Brain microvascular endothelial cell (primary cell): Measurements from ENCODE around the gene MOV10L1.

Experiments used
- DNase-seq: peaks from one replicate; pipeline ENCODE4 v3.0.0-alpha.2; 2020
- H3K27ac ChIP-seq: fragments of 250-450 bp; sonication (Bioruptor Pico); 2 replicates; pipeline ENCODE4 v1.5.1; 2020; ENCODE audit warnings: mild to moderate bottlenecking, moderate library complexity
- H3K27me3 ChIP-seq: fragments of 250-450 bp; sonication (Bioruptor Pico); replicated peaks from 2 replicates; pipeline ENCODE4 v1.5.1; 2020; ENCODE audit warnings: mild to moderate bottlenecking
- H3K36me3 ChIP-seq: fragments of 250-450 bp; sonication (Bioruptor Pico); replicated peaks from 2 replicates; pipeline ENCODE4 v1.5.1; 2020; ENCODE audit warnings: mild to moderate bottlenecking
- H3K4me3 ChIP-seq: 2 replicates; pipeline ENCODE4 v1.5.1; 2011; ENCODE audit warnings: low read depth, mild to moderate bottlenecking, control low read depth, low read length, moderate library complexity
- CTCF ChIP-seq: IDR thresholded peaks from 2 replicates; pipeline ENCODE4 v1.5.1; 2011; ENCODE audit warnings: low read depth, mild to moderate bottlenecking, moderate library complexity, low read length, control low read depth, inconsistent platforms; ENCODE audit errors: missing control alignments
- in situ Hi-C: cut with HindIII; loops from 2 replicates; pipeline ENCODE4 v1.10.0; 2017; ENCODE audit warnings: low sequenced_read_pairs, low pct_ligation_motif_present

Gene MOV10L1

DNA sequence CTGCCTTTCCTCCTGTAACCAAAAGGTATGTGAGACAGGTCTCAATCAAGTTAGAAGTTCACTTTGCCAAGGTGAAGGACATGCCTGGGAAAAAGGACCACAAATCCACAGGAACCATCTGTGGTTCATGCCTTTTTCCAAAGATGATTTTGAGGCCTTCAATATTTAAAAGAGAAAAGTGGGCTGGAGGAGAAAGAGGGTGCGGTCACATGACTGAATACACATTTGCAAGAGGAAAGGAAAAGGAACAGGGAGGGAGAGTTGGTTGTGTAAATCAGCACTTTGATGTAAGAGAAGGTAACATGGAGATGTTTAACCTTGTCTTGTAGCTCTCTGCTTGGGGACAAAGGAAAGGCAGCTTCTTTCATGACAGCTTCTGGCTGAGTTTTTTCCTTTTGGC is 21.2 kb downstream of the MOV10L1 start:
- no peak overlapping the region for H3K4me3 ChIP-seq
- H3K27me3 ChIP-seq, result no peaks in the 10 kb centered on the region
- no peaks in the 10 kb centered on the region for H3K36me3 ChIP-seq
- no peak overlapping the region for H3K27ac ChIP-seq
- in situ Hi-C loops, result no loop called here
- no peak for TF ChIP-seq CTCF
- no peak for DNase-seq

DNA sequence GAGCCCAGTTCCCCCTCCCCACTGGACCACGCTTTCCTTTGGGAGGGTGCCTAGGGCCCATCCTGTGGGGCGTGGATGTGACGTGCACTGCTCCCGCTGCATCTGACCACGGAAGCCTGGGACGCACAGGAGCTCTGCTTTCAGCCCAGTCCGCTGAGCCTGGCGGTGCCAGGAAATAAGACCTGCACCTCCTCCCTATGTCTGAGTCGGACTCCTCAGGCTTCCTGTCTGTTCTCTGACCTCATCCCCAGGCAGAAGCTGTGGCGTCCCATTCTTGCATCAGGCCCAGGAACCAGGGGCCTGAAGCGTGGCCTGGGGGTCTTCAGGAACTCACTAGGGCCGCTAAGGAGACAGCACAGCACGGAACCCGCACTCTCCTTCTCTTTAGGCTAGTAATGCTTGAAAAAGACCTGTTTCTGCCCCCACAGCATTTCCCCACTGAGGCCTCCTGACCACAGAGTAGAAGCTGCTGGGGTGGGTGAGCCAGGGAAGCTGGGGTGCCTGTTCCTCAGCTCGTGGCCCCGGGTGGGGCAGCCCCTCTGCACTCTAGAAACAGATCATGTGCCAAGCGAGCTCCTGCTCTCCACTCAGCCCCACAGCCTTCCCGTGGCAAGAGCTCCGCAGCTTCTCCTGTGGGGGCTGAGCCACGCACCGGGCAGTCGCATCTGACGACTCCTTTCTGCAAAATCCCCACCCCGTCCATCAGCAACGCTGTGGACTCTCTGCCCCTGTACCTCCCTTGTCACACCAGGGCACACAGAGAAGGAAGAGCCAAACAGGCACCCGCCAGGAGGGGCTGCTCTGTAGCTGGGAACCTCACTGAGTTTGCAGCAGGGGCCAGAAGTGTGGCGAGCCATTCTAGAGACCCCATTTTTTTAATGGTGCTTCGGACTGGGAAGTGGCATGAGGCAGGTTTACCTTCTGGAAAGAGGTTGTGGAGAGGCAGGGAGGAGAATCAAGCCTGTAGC is 22.6 kb downstream of the MOV10L1 start:
- DNase-seq, result peak; percentile 85
- peak overlapping the region; percentile 56 for H3K27ac ChIP-seq
- in situ Hi-C loops, result no loop called here

DNA sequence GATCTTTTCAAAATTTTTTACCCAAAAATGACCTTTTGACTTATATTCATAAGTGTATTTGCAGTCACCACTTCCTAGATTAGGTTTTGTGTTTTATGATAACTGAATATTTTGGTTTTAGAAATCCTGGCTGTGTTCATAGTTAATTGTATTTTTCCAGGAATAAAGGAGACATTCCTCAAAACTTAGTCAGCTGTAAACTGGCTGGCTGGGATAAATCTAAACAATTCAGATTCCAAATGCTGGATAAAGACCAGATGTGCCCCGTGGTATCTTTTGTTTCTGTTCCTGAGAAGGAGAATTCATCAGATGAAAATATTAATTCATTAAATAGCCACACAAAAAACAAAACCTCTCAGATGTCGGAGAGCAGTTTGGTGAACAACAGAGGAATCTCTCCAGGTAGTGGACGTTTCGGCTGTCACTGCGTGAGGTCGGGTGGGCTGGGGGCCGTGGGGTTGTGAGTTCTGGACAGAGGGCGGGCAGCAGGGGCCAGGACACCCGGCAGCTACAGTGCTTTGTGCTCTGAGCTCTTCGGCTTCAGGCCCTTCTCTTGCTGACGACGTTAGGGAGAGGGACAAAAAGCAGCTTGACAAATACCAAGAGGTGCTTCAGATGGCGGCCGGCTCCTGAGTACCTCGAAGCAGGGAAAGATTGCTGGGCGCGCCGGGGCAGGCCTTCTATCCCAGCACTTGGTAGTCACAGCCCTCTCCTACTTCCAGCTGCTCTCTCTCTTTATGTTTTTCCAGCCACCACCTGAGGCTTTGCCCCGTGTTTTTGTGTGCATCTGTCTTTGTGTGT is 24.6 kb downstream of the MOV10L1 start:
- H3K36me3 ChIP-seq, result no peaks in the 10 kb centered on the region
- TF ChIP-seq CTCF, result no peak
- peak overlapping the region; percentile 36 for H3K4me3 ChIP-seq
- in situ Hi-C loops, result no loop called here
- H3K27me3 ChIP-seq, result no peaks in the 10 kb centered on the region
- peak; percentile 49 for DNase-seq
- peak overlapping the region; percentile 65 for H3K27ac ChIP-seq

More for the DNA sequence above, 22.6 kb downstream of the MOV10L1 start:
- Histone ChIP-seq H3K36me3 (no peaks in the 10 kb centered on the region), H3K27me3 (no peaks in the 10 kb centered on the region), H3K4me3 (no peak overlapping the region)
- no peak for TF ChIP-seq CTCF

DNA sequence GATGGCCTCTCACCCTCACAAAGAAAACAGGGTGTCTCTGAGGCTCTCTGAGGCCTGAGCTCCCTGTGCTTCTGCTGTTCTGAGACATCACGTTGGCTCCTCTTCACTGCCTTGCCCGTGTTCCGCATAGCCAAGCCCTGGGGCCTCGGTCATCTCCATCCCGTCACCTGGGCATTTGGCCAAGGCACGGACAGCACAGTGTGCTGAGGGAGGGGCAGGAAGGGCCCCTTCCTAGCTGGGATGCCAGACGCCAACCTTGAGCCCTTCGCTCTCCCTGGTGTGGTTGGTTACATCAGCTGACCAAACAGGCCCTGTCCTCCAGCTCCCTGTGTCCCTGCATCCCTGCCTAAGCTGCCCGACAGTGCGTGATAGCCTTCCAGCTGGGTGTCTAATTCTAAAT is 25.9 kb downstream of the MOV10L1 start:
- Histone ChIP-seq H3K4me3 (no peak overlapping the region), H3K27ac (no peak overlapping the region), H3K36me3 (no peaks in the 10 kb centered on the region), H3K27me3 (no peaks in the 10 kb centered on the region)
- TF ChIP-seq CTCF, result no peak
- no peak for DNase-seq
- in situ Hi-C loops, result no loop called here

DNA sequence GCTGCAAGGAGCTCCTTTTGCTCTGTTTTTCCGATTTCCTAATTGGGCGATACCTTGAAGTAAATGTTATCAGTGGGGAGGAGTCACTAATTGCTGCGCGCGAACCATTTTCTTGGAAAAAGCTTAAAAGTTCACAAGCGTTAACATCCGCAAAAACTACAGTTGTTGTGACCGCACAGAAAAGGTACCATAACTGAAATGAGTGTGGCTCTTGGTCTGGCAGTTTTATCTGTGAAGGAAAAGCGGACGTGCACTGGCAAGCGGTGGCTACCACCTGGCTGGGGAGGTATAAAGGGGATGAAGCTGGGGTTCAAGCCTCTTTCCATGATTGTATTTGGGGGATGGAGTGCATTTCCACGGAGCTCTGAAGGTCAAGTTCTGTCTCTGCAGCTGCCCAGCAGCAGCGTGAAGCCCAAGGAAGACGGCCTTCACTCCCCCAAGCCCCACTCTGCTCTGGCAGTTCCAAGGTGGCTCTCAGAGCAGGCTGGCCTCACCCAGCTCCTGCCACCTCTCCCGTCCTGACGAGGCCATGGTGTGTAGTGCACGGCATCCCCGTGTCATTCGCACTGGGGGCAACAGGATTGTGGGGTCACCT is 27.5 kb downstream of the MOV10L1 start:
- in situ Hi-C loops, result no loop called here
- no peak for DNase-seq
- Histone ChIP-seq H3K27me3 (no peaks in the 10 kb centered on the region), H3K27ac (no peak overlapping the region), H3K36me3 (no peaks in the 10 kb centered on the region), H3K4me3 (no peak overlapping the region)
- TF ChIP-seq CTCF, result no peak
